Loucy (cell line): ENCODE measurements around the gene MACF1.

Experiments used
- EZH2phosphoT487 ChIP-seq: fragments of 200-600 bp; IDR thresholded peaks from 2 replicates; pipeline ENCODE4 v1.6.1; 2018; ENCODE audit warnings: antibody characterized with exemption, mild to moderate bottlenecking, moderate library complexity, borderline replicate concordance
- TF ChIP-seq, protein P1 (sequence below): fragments of 200-600 bp; sonication (generic); conservative IDR thresholded peaks from 2 replicates; pipeline ENCODE4 v1.5.1; 2014; ENCODE audit warnings: mild to moderate bottlenecking, antibody characterized with exemption, low read length

DNA sequence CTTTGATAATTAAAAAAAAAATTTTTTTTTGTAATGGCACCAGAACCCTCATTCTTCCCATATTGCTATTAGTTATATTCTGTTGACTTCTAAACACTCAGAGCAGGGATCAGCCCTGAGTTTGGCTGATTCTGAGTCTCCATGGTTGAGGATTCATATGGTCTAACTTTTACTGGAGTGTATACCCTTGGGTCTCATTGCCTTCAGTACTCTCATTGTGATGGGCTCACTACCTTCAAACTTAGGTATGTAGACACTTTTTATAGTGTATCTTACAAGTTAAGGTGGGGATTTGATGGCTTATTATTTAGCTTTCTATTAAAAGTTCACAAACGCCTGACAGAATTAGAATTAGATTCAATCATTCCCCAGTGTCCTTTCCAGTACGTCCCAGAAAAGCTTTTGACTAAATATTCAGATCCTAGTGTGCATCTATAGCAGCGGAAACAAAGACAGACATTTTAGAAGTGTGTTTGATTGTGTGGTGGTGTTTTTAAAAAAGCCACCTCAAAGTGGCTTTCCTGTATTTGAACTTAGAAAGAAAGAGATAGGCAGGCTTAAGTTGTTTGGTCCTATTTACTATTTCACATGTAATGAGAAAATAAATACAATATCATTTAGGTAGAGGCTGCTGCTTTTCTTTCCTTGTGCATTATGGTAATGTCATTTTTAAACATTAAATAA, 1.4 kb downstream of the MACF1 start:
- TF ChIP-seq, protein P1, sequence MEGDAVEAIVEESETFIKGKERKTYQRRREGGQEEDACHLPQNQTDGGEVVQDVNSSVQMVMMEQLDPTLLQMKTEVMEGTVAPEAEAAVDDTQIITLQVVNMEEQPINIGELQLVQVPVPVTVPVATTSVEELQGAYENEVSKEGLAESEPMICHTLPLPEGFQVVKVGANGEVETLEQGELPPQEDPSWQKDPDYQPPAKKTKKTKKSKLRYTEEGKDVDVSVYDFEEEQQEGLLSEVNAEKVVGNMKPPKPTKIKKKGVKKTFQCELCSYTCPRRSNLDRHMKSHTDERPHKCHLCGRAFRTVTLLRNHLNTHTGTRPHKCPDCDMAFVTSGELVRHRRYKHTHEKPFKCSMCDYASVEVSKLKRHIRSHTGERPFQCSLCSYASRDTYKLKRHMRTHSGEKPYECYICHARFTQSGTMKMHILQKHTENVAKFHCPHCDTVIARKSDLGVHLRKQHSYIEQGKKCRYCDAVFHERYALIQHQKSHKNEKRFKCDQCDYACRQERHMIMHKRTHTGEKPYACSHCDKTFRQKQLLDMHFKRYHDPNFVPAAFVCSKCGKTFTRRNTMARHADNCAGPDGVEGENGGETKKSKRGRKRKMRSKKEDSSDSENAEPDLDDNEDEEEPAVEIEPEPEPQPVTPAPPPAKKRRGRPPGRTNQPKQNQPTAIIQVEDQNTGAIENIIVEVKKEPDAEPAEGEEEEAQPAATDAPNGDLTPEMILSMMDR = no peak
- no peak for TF ChIP-seq EZH2phosphoT487
